ENCODE data around the gene MED26. TPM values are rescaled to one million over a fixed set of nuclear protein-coding genes. Genes with fewer than 3 reads are reported as not detected.

The MED26 gene
- total RNA-seq, 4 donors from 2014 or later, result 7.2 to 15.5 (median 8.2) TPM

DNA sequence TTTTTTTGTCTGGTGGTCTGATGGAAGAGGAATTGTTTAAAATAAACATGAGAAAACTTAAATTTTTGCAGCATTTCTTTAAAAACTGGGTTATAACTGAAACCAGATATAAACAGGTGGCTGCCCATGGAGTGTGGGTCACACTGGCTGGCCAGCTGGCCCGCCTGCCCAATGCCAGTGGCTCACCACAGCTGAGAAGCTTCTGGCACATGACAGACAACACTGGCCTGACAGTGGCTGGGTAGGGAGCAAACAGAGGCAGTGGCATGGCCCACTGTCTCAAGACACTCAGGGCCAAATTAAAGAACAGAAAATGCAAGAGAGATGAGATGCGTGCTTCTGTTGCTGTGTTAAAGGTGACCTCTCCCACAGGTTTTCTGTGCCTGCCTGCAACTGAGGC is 52.7 kb downstream of the MED26 start:
- TF ChIP-seq, protein P1, sequence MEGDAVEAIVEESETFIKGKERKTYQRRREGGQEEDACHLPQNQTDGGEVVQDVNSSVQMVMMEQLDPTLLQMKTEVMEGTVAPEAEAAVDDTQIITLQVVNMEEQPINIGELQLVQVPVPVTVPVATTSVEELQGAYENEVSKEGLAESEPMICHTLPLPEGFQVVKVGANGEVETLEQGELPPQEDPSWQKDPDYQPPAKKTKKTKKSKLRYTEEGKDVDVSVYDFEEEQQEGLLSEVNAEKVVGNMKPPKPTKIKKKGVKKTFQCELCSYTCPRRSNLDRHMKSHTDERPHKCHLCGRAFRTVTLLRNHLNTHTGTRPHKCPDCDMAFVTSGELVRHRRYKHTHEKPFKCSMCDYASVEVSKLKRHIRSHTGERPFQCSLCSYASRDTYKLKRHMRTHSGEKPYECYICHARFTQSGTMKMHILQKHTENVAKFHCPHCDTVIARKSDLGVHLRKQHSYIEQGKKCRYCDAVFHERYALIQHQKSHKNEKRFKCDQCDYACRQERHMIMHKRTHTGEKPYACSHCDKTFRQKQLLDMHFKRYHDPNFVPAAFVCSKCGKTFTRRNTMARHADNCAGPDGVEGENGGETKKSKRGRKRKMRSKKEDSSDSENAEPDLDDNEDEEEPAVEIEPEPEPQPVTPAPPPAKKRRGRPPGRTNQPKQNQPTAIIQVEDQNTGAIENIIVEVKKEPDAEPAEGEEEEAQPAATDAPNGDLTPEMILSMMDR (IDR thresholded peaks at IDR 0.05), result no peak
- DNase-seq (ENCODE audit: low spot score) (no peak), ATAC-seq (ENCODE audit: low FRiP score) (no peak)

DNA sequence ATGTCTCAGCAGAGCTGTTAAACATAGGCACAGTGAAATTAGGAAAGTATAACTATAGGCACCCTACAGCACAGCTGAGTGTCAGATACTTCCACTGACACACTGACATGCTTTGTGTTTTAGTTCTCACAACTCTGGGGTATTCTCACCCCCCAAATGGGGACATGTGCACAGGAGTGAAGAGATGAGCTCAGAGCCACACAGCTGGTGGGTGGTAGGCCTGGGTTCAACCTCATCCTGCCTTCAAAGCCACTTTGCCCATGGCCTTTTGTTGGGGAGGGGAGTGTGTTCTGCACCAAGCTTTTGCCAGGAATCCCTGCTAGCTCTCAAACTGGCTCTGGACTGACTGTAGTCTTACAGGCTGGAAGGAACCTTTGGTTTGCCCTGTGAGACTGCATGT is 54.1 kb downstream of the MED26 start:
- TF ChIP-seq, protein P1 (IDR thresholded peaks at IDR 0.05), result no peak
- DNase-seq (ENCODE audit: low spot score) (no peak), ATAC-seq (ENCODE audit: low FRiP score) (no peak)

GRCh38 chr19:16573296-16573695 is 54.7 kb downstream of the MED26 start:
- TF ChIP-seq, protein P1 (IDR thresholded peaks at IDR 0.05), result no peak
- no peak for ATAC-seq (ENCODE audit: low FRiP score)
- DNase-seq (ENCODE audit: low spot score), result no peak

- TF ChIP-seq, protein P1 (IDR thresholded peaks at IDR 0.05), result no peak
- DNase-seq (ENCODE audit: low spot score) (peak; percentile 70), ATAC-seq (ENCODE audit: low FRiP score) (peak; percentile 94)
These were observed 55.4 kb downstream of the MED26 start, which contains the start of gene SLC35E1 for GRCh38 chr19:16572332-16573211. Gene SLC35E1 (minus strand): TSS chr19:16572415. CDS start chr19:16572364, 51 bp downstream.

DNA sequence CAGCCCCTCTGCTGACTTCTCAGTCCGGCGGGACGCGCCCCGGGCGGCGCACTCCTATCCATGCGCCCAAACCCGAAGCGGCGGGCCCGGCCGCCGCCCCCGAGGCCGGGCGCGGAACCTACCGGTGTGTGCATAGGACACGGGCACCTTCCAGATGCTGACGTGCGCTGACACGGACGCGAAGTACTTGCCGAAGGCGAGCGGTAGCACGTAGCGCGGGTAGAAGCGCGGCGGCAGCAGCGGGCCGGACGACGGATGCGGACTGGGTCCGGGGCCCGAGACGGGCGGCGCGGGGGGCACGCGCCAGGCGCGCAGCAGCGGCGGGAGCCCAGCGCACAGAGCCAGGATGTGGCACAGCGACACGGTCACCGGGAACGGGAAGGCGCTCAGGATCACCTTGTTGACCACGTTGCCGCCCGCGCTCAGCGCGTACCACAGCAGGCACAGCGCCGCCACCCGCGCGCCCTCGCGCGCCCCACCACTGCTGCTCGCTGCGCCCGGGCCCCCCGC is 56.1 kb downstream of the MED26 start:
- ATAC-seq (ENCODE audit: low FRiP score) (peak; percentile 12), DNase-seq (ENCODE audit: low spot score) (no peak)
- TF ChIP-seq, protein P1 (IDR thresholded peaks at IDR 0.05), result no peak

- DNase-seq (ENCODE audit: low spot score) (no peak), ATAC-seq (ENCODE audit: low FRiP score) (no peak)
- TF ChIP-seq, protein P1 (IDR thresholded peaks at IDR 0.05), result no peak
These were observed 56.7 kb downstream of the MED26 start for GRCh38 chr19:16571283-16571682.
